Type B pancreatic cell (in vitro differentiated cells): Measurements from ENCODE around the gene SSTR4. TPM values are rescaled to one million over a fixed set of nuclear protein-coding genes. Genes with fewer than 3 reads are reported as not detected.

Source experiments
- DNase-seq: peaks from one replicate; pipeline ENCODE4 v3.0.0; 2021; ENCODE audit warnings: mixed read lengths; ENCODE audit not compliant: unreplicated experiment; ENCODE audit errors: extremely low spot score
- H3K27ac Mint-ChIP-seq: 2 replicates; pipeline ENCODE4 v1.8.0; 2021; ENCODE audit warnings: mild to moderate bottlenecking, mixed read lengths
- H3K27me3 Mint-ChIP-seq: 2 replicates; pipeline ENCODE4 v1.8.0; 2021; ENCODE audit warnings: mixed read lengths
- H3K36me3 Mint-ChIP-seq: 2 replicates; pipeline ENCODE4 v1.8.0; 2021; ENCODE audit warnings: mixed read lengths
- H3K4me1 Mint-ChIP-seq: one replicate; pipeline ENCODE4 v1.8.0; 2021; ENCODE audit warnings: mixed read lengths; ENCODE audit not compliant: unreplicated experiment
- H3K4me3 Mint-ChIP-seq: 2 replicates; pipeline ENCODE4 v1.8.0; 2021; ENCODE audit warnings: mild to moderate bottlenecking, mixed read lengths
- H3K9me3 Mint-ChIP-seq: 2 replicates; pipeline ENCODE4 v1.8.0; 2021; ENCODE audit warnings: mixed read lengths
- total RNA-seq: library from RNA; stranded (reverse); gene quantifications from 2 replicates; pipeline ENCODE4 v1.2.1, GENCODE V29; 2021; ENCODE audit warnings: low replicate concordance
- TF ChIP-seq, protein P1 (sequence below): fragments of 200-600 bp; sonication (generic); conservative IDR thresholded peaks from 2 replicates; pipeline ENCODE4 v1.5.0; 2021; ENCODE audit warnings: antibody characterized with exemption, mild to moderate bottlenecking

SSTR4 gene
- total RNA-seq, 1 donor from 2014 or later: not detected

DNA sequence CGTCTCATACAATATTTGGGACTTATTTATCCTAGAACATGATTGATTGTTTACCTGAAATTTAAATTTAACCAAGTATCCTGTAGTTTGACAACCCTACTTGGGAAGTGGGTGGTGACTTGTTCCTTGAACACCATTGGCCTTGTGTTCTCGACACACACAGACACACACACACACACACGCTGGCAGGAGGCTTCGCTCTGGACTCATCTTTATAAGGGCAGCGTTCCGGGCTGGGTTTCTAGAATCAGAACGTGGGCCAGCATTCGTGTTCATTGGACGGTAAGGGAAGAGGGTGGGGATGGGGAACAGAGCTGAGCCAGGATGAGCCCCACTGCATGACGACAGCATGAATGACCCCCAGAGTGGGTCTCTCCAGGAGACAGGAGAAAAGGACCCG lies 16.2 kb upstream of the SSTR4 start:
- H3K27ac Mint-ChIP-seq: no peak overlapping the region
- H3K36me3 Mint-ChIP-seq: no peaks in the 10 kb centered on the region
- H3K4me3 Mint-ChIP-seq: no peak overlapping the region
- peaks cover 6% of the 10 kb centered on the region for H3K27me3 Mint-ChIP-seq
- DNase-seq: no peak
- TF ChIP-seq, protein P1, sequence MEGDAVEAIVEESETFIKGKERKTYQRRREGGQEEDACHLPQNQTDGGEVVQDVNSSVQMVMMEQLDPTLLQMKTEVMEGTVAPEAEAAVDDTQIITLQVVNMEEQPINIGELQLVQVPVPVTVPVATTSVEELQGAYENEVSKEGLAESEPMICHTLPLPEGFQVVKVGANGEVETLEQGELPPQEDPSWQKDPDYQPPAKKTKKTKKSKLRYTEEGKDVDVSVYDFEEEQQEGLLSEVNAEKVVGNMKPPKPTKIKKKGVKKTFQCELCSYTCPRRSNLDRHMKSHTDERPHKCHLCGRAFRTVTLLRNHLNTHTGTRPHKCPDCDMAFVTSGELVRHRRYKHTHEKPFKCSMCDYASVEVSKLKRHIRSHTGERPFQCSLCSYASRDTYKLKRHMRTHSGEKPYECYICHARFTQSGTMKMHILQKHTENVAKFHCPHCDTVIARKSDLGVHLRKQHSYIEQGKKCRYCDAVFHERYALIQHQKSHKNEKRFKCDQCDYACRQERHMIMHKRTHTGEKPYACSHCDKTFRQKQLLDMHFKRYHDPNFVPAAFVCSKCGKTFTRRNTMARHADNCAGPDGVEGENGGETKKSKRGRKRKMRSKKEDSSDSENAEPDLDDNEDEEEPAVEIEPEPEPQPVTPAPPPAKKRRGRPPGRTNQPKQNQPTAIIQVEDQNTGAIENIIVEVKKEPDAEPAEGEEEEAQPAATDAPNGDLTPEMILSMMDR: no peak
- peaks cover 12% of the 10 kb centered on the region for H3K4me1 Mint-ChIP-seq
- no peaks in the 10 kb centered on the region for H3K9me3 Mint-ChIP-seq

DNA sequence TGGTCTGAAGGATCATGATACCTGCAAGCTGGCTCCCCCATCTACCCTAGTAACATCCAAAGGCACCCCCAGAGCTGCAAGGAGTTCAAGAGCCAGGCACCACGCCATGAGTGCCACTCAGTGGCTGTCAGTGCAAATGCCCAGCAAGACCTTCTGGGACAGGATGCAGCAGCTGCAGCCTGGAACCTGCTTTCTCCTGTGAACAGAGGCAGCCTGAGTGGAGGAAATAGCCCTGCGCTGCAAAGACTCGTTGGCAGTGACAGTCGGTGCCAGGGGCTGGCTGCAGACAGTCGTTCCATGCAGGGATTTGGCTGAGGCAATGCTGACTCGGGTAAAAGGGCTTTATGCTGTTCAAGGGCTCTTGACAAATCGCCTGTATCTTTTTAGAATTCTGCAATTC lies 15.7 kb upstream of the SSTR4 start:
- H3K4me1 Mint-ChIP-seq: peaks cover 17% of the 10 kb centered on the region
- H3K36me3 Mint-ChIP-seq: no peaks in the 10 kb centered on the region
- peaks cover 6% of the 10 kb centered on the region for H3K27me3 Mint-ChIP-seq
- DNase-seq: no peak
- no peak overlapping the region for H3K27ac Mint-ChIP-seq
- no peaks in the 10 kb centered on the region for H3K9me3 Mint-ChIP-seq
- no peak overlapping the region for H3K4me3 Mint-ChIP-seq
- TF ChIP-seq, protein P1: no peak

DNA sequence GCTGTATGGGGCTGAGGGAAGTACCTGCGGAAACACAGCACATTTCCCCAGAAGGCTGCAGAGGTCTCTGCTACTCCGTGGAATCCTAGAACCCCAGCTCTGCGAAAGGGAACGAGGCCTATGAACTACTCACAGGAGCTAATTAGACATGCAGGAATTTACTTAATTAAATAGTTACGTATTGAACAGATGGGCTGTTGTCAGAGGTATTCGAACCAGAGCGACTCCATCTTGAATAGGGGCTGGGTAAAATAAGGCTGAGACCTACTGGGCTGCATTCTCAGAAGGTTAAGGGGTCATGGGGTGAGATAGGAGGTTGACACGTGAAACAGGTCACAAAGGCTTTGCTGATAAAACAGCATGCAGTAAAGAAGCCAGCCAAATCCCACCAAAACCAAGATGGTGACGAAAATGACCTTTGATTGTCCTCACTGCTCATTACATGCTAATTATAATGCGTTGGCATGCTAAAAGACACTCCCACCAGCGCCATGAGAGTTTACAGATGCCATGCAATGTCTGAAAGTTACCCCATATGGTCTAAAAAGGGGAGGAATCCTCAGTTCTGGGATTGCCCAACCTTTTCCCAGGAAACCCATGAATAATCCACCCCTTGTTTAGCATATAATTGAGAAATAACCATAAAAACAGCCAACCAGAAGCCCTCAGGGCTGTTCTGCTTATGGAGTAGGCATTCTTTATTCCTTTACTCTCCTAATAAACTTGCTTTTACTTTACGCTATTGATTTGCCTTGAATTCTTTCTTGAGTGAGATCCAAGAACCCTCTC lies 14.7 kb upstream of the SSTR4 start:
- peaks cover 6% of the 10 kb centered on the region for H3K27me3 Mint-ChIP-seq
- H3K27ac Mint-ChIP-seq: no peak overlapping the region
- DNase-seq: no peak
- H3K4me3 Mint-ChIP-seq: no peak overlapping the region
- H3K36me3 Mint-ChIP-seq: no peaks in the 10 kb centered on the region
- H3K9me3 Mint-ChIP-seq: no peaks in the 10 kb centered on the region
- H3K4me1 Mint-ChIP-seq: peaks cover 21% of the 10 kb centered on the region
- TF ChIP-seq, protein P1: no peak

DNA sequence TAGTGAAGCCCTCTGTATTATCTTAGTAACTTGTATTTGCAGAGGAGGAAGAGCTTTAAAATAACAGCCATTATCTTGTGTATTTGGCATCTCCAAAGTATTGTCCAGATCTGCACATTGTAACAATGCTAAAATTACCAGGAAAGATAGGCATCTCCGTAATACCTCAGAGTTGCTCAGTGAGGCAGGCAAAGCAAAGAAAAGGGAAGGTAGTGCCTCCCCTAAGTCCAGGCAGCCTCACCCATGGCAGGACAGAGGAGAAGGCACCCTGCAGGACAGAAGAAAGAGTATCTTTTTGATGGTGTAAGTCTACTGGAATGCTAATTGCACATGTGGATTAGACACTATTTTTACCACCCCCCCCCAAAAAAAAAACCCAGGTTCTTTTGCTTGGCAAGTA lies 13.6 kb upstream of the SSTR4 start:
- H3K27ac Mint-ChIP-seq: no peak overlapping the region
- H3K4me3 Mint-ChIP-seq: no peak overlapping the region

DNA sequence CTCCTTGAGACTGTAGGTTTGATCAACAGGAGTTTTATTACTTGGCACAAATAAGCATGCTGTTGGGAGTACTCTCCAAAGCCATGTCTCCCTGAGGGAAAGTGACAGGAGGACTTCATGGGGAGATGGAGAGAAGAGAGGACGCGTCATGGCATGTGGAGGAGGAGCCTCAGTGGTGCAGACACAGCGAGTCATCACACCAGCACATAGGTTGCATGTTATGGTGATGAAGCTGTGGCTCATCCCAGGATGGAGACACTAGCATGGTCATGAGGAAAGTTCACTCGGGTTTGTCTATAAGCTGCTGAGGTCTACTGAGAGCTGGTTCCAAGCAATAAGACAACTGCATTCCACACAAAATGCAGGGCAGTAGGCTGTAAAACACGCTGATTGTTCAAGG lies 13.2 kb upstream of the SSTR4 start:
- no peaks in the 10 kb centered on the region for H3K36me3 Mint-ChIP-seq
- H3K4me3 Mint-ChIP-seq: no peak overlapping the region
- H3K27me3 Mint-ChIP-seq: peaks cover 11% of the 10 kb centered on the region
- H3K4me1 Mint-ChIP-seq: peaks cover 21% of the 10 kb centered on the region
- H3K27ac Mint-ChIP-seq: no peak overlapping the region
- DNase-seq: no peak
- H3K9me3 Mint-ChIP-seq: no peaks in the 10 kb centered on the region
- TF ChIP-seq, protein P1: no peak

More for the DNA sequence above, 13.6 kb upstream of the SSTR4 start:
- TF ChIP-seq, protein P1: no peak
- Mint-ChIP-seq H3K9me3 (no peaks in the 10 kb centered on the region), H3K36me3 (no peaks in the 10 kb centered on the region), H3K27me3 (peaks cover 9% of the 10 kb centered on the region), H3K4me1 (peaks cover 21% of the 10 kb centered on the region)
- DNase-seq: no peak
